ENCODE results near the gene FRMD4A.
"Not testable (repeated sequence)": the region's sequence is repeated elsewhere in the genome, so short reads cannot be mapped to it uniquely, and the experiment has no call there.

FRMD4A gene

GRCh38 chr10:13794992-13795612 lies 535.6 kb downstream of the FRMD4A start:
- DNase-seq = no peak

GRCh38 chr10:13792006-13792405 lies 538.7 kb downstream of the FRMD4A start:
- DNase-seq = peak in 10 of 56 donors; percentile 5 to 69 (median 21)

DNA sequence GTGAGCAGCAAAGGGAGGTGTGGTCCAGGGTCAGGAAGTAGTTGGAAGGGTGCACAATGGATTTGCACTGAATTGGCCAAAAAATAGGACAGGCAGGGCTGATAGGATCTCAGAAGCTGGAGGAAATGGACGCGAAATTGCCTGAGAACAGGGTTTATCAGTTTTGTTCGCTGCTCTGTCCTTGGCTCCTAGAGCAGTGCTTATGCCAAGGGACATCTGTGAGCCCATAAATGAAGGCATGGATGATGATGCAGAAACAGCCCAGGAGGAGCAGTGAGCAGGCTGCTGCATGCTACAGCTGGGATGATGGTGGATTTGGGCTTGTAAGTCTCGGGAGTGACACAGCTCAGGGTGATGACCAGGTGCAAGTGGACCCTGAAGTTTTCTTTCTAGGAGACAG lies 539.2 kb downstream of the FRMD4A start:
- no peak for DNase-seq

DNA sequence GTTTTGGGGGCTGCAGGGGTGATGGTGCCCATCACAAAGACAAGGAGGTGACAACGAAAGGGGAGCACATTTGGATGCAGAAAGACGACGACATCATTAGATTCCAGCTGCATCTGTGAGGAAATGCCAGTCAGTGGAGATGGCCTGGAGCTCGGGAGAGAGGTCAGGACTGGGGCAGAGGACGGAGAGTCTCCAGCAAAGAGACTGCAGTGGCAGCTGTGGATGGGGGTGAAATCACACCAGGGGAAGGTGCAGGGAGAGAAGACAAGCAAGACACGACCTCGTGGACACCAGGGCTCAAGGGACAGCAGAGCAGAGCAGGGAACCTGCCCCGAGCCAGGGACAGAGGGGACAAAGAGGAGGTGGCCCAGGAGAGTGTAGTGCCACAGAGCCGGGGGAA lies 540.5 kb downstream of the FRMD4A start:
- DNase-seq = no peak

GRCh38 chr10:13789448-13789829 lies 541.3 kb downstream of the FRMD4A start:
- no peak for DNase-seq

GRCh38 chr10:13788711-13789447 lies 541.8 kb downstream of the FRMD4A start:
- DNase-seq = peak in 18 of 56 donors; percentile 3 to 50 (median 18)

GRCh38 chr10:13788320-13788600 lies 542.5 kb downstream of the FRMD4A start:
- DNase-seq = peak in 1 of 56 donors; percentile 27

- DNase-seq = peak in 5 of 56 donors; percentile 1 to 21 (median 8)
These were observed 543.7 kb downstream of the FRMD4A start for GRCh38 chr10:13787015-13787421.

GRCh38 chr10:13784067-13784466 lies 546.7 kb downstream of the FRMD4A start:
- DNase-seq = no peak

DNA sequence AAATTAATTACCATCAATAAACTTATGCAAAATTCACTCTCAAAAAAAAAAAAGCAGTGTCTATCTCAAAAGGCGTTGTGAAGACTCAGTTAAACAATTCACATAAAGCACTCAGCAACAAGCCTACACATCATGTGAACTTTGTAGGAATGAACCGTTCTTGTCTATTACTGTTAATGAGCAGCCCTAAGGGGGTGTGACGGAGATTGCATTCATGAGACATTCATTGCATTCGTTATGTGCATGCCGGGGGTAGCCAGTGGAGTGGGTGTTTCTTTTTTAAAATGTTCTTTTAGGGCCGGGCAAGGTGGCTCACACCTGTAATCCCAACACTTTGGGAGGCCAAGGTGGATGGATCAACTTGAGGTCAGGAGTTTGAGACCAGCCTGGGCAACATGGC lies 551.0 kb downstream of the FRMD4A start:
- DNase-seq = no peak

DNA sequence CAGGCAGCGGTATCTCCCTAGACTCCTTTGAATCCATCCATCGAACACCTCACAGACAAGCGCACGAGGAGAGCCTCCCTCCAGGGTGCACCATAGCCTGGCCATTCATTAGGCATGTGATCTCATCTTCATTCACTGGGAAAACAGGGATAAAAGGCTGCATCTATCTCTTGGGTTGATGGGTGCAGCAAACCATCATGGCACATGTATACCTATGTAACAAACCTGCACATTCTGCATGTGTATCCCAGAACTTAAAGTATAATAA lies 552.1 kb downstream of the FRMD4A start:
- DNase-seq = not testable (repeated sequence)

- no peak for DNase-seq
These were observed 553.8 kb downstream of the FRMD4A start for GRCh38 chr10:13776861-13777311.

GRCh38 chr10:13775786-13776775 lies 554.6 kb downstream of the FRMD4A start:
- no peak for DNase-seq

GRCh38 chr10:13774303-13774893 lies 556.3 kb downstream of the FRMD4A start:
- DNase-seq = no peak

DNA sequence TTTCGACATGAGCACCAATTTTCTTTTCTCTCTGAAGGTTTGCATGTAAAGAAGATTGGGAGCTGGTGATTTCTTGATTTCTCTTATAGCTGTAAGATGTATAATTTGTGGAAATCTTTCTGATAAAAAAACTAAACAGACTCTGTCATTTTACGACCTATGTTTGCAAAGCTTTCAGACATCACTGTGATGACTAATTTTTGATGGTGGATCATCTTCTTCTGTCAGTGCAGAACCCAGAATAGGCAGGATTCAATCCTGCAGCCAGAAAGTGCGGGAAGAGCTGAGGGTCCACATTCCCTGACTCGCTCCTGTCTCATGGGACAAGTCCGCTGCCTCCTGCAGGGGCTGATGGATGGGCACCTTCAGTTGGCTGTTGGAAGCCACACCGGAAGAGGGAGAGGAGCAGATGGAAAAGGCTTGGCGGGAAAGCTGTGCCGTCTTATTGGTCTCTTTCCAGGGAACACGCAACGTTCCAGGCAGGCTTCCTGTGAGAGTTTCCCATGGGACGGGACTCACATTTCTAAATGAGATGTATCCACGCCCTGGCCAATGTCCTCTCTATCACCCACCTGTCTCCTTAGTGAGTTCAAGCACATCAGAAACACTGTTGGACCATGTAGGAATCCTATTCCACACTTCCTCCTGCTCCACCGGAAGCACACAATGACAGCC lies 557.1 kb downstream of the FRMD4A start:
- DNase-seq = no peak

DNA sequence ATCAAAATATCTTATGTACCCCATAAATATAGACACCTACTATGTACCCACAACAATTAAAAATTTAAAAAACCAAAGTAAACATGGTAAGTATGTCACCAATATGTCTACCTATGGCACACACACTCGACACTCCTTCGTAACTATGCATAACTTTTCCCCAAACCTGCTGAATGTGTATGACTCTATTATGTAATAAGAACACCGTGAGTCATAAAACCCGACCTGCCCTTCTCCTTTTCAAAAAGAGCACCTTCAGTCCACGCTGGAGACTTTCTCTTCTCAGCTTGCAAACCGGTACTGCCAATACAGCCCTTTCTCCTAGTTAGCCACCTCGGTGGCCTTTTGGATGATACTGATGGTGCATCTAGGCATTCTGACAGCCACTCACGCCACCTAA lies 557.7 kb downstream of the FRMD4A start:
- DNase-seq = no peak

DNA sequence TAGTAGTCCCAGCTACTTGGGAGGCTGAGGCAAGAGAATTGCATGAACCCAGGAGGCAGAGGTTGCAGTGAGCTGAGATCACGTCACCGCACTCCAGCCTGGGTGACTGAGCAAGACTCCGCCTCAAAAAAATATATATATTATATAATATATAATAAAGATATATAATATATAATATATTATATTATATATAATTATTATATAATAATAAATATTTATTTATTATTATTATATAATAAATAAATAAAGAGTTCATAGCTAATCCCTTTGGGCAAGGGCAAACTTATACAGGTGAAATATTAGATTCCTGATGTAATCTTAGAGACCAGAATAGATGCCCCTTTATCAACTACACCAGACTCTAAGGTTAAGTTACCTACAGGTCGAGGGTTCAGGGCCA lies 558.7 kb downstream of the FRMD4A start:
- DNase-seq = no peak

DNA sequence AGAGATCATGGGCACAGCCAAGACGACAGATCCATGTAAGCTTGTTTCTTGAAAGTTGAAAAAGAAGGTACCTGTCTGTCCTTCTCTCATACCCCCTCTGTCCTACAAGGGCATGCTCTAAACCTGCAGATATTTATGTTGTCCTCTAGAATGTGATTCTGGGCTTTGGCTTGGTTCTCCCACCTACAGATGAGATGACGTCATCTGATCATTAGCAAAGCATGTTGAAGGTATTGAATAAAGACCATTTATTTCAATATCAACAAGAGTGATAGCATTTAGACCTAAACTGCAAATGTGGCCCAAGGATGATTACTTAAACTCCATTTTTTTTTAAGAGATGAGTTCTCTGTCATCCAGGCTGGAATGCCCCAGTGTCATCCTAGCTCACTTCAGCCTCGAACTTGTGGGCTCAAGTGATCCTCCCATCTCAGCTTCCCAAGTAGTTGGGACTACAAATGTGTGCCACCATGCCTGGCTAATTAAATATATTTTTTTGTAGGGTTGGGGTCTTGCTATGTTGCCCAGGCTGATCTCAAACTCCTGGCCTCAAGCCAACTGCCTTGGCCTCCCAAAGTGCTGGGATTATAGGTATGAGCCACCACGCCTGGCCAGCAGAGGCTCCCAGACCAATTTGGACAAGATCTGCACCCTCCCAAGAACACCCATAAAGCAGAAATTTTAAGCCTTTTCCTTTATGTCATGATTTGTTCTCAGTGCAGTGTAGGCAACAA lies 559.8 kb downstream of the FRMD4A start:
- DNase-seq = no peak

- DNase-seq = no peak
These were observed 560.8 kb downstream of the FRMD4A start for GRCh38 chr10:13769946-13770345.

DNA sequence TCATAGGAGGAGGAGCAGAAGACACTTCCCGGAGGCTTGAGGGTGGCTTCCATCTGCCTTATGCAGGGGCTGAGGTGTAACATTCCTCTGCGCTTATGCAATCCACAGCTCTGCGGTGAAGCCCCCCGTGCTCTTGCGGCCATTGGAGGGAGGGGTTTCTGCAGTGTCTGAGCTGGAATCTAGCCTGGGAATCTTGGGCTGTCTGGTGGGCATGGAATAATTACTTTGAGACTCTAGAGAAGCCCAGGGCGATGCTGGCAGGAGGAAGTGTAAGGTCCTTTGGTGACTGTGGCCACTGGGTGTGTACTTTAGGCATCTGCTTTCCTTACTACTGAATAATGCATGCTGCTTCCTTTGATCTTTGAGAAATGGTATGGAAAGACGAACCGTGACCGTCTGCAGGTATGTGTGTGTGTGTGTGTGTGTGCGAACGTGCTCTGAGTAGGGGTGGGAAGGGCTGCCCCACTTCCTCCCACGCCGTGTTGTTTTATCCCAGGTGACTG lies 563.0 kb downstream of the FRMD4A start:
- no peak for DNase-seq

Data from amygdala (tissue), 56 donors.